H9 (cell line): ENCODE data around the gene ABCB11. TPM values are rescaled to one million over a fixed set of nuclear protein-coding genes. Genes with fewer than 3 reads are reported as not detected.

Experiments
- DNase-seq: peaks from one replicate; pipeline ENCODE4 v3.0.0-alpha.2; 2017
- H2AFZ ChIP-seq: one replicate; pipeline ENCODE4 v1.6.1; 2013; ENCODE audit warnings: mild to moderate bottlenecking, low read length, control low read depth, moderate library complexity
- H2AK5ac ChIP-seq: 2 replicates; pipeline ENCODE4 v1.6.1; 2013; ENCODE audit warnings: low read length, control low read depth, mixed read lengths; ENCODE audit not compliant: insufficient read length
- H2BK120ac ChIP-seq: one replicate; pipeline ENCODE4 v1.6.1; 2013; ENCODE audit warnings: low read depth, mild to moderate bottlenecking, low read length, control low read depth, inconsistent platforms; ENCODE audit not compliant: poor library complexity, severe bottlenecking
- H2BK12ac ChIP-seq: 2 replicates; pipeline ENCODE4 v1.6.1; 2013; ENCODE audit warnings: low read length, control low read depth, mixed read lengths, low read depth; ENCODE audit not compliant: insufficient read length
- H2BK15ac ChIP-seq: 2 replicates; pipeline ENCODE4 v1.6.1; 2013; ENCODE audit warnings: low read depth, low read length, control low read depth
- H2BK20ac ChIP-seq: one replicate; pipeline ENCODE4 v1.6.1; 2013; ENCODE audit warnings: low read depth, mild to moderate bottlenecking, low read length, control low read depth, inconsistent platforms; ENCODE audit not compliant: poor library complexity, severe bottlenecking
- H2BK5ac ChIP-seq: 2 replicates; pipeline ENCODE4 v1.6.1; 2013; ENCODE audit warnings: low read length, control low read depth, mixed read lengths; ENCODE audit not compliant: insufficient read length
- H3K14ac ChIP-seq: 2 replicates; pipeline ENCODE4 v1.6.1; 2013; ENCODE audit warnings: low read length, control low read depth; ENCODE audit not compliant: insufficient read depth
- H3K18ac ChIP-seq: 2 replicates; pipeline ENCODE4 v1.6.1; 2013; ENCODE audit warnings: low read depth, mild to moderate bottlenecking, mixed read lengths, low read length, control low read depth; ENCODE audit not compliant: insufficient read length
- H3K23ac ChIP-seq: 2 replicates; pipeline ENCODE4 v1.6.1; 2013; ENCODE audit warnings: low read length, control low read depth, mixed read lengths, low read depth; ENCODE audit not compliant: insufficient read length
- H3K23me2 ChIP-seq: 2 replicates; pipeline ENCODE4 v1.6.1; 2013; ENCODE audit warnings: low read depth, mild to moderate bottlenecking, mixed read lengths, low read length, control low read depth; ENCODE audit not compliant: insufficient read length, poor library complexity, severe bottlenecking
- H3K27ac ChIP-seq: 2 replicates; pipeline ENCODE4 v1.5.1; 2013; ENCODE audit warnings: low read length, control low read depth, mixed read lengths, low read depth; ENCODE audit not compliant: insufficient read length
- H3K27me3 ChIP-seq: 2 replicates; pipeline ENCODE4 v1.6.1; 2013; ENCODE audit warnings: low read length, control low read depth, inconsistent platforms; ENCODE audit not compliant: insufficient read depth
- H3K4ac ChIP-seq: 2 replicates; pipeline ENCODE4 v1.6.1; 2013; ENCODE audit warnings: low read depth, mild to moderate bottlenecking, control low read depth, inconsistent platforms, low read length, moderate library complexity
- H3K4me1 ChIP-seq: 2 replicates; pipeline ENCODE4 v1.6.1; 2013; ENCODE audit warnings: low read length, control low read depth, inconsistent platforms; ENCODE audit not compliant: insufficient read depth
- H3K4me2 ChIP-seq: 2 replicates; pipeline ENCODE4 v1.6.1; 2013; ENCODE audit warnings: low read length, control low read depth, mixed read lengths; ENCODE audit not compliant: insufficient read length, insufficient read depth
- H3K56ac ChIP-seq: 2 replicates; pipeline ENCODE4 v1.6.1; 2013; ENCODE audit warnings: low read depth, mild to moderate bottlenecking, mixed read lengths, low read length, control low read depth; ENCODE audit not compliant: insufficient read length
- H3K79me1 ChIP-seq: 2 replicates; pipeline ENCODE4 v1.6.1; 2013; ENCODE audit warnings: low read depth, mild to moderate bottlenecking, moderate library complexity, low read length, control low read depth, inconsistent platforms; ENCODE audit not compliant: insufficient read depth, poor library complexity, severe bottlenecking
- H3K79me2 ChIP-seq: 2 replicates; pipeline ENCODE4 v1.6.1; 2013; ENCODE audit warnings: low read length, control low read depth, inconsistent platforms; ENCODE audit not compliant: insufficient read depth
- H3K9ac ChIP-seq: 2 replicates; pipeline ENCODE4 v1.6.1; 2013; ENCODE audit warnings: low read length, control low read depth, mixed read lengths; ENCODE audit not compliant: insufficient read length; ENCODE audit errors: extremely low read depth
- H3K9me3 ChIP-seq: one replicate; pipeline ENCODE4 v1.6.1; 2013; ENCODE audit warnings: low read depth, low read length, inconsistent platforms; ENCODE audit not compliant: control insufficient read depth
- H3T11ph ChIP-seq: one replicate; pipeline ENCODE4 v1.6.1; 2013; ENCODE audit warnings: mild to moderate bottlenecking, low read length, control low read depth, inconsistent platforms
- H4K20me1 ChIP-seq: one replicate; pipeline ENCODE4 v1.6.1; 2013; ENCODE audit not compliant: control insufficient read depth, insufficient read length, insufficient read depth
- H4K5ac ChIP-seq: 2 replicates; pipeline ENCODE4 v1.6.1; 2013; ENCODE audit warnings: low read depth, mild to moderate bottlenecking, mixed read lengths, low read length, control low read depth; ENCODE audit not compliant: insufficient read length
- H4K8ac ChIP-seq: replicated peaks from 2 replicates; pipeline ENCODE4 v1.6.1; 2013; ENCODE audit warnings: low read length, control low read depth, mixed read lengths, low read depth; ENCODE audit not compliant: insufficient read length
- H4K91ac ChIP-seq: 2 replicates; pipeline ENCODE4 v1.6.1; 2013; ENCODE audit warnings: low read depth, mild to moderate bottlenecking, moderate library complexity, mixed read lengths, low read length, control low read depth; ENCODE audit not compliant: insufficient read length
- H3K27ac Mint-ChIP-seq, 3 experiments: 2 replicates in 2 of 3; 3 replicates in 1 of 3; pipeline ENCODE4 v1.8.0; 2020 to 2021; ENCODE audit warnings: mixed read lengths in 3 of 3, mild to moderate bottlenecking in 1 of 3, moderate library complexity in 1 of 3
- H3K27me3 Mint-ChIP-seq: 2 replicates; pipeline ENCODE4 v1.8.0; 2021; ENCODE audit warnings: low read depth, mild to moderate bottlenecking, moderate library complexity, mixed read lengths
- H3K36me3 Mint-ChIP-seq, 3 experiments: 2 replicates in 2 of 3; 3 replicates in 1 of 3; pipeline ENCODE4 v1.8.0; 2020 to 2021; ENCODE audit warnings: low read depth in 3 of 3, mixed read lengths in 3 of 3; ENCODE audit not compliant: insufficient read depth in 1 of 3
- H3K4me1 Mint-ChIP-seq, 2 experiments: 2 replicates each; pipeline ENCODE4 v1.8.0; 2020; ENCODE audit warnings: mixed read lengths in 2 of 2
- H3K4me3 Mint-ChIP-seq, 2 experiments: 2 replicates in 1 of 2; 3 replicates in 1 of 2; pipeline ENCODE4 v1.8.0; 2020 to 2021; ENCODE audit warnings: mild to moderate bottlenecking in 2 of 2, mixed read lengths in 2 of 2, moderate library complexity in 1 of 2
- H3K9me3 Mint-ChIP-seq, 2 experiments: 2 replicates in 1 of 2; 3 replicates in 1 of 2; pipeline ENCODE4 v1.8.0; 2020; ENCODE audit warnings: mild to moderate bottlenecking in 2 of 2, mixed read lengths in 2 of 2, moderate library complexity in 1 of 2
- WGBS: extraction: QIAGEN DNeasy Blood & Tissue Kit; methylation state at CpG from one replicate; pipeline ENCODE4 v1.1.7; 2013; ENCODE audit warnings: missing lambda C conversion rate, low lambda C conversion rate, mixed read lengths; ENCODE audit not compliant: insufficient read length; ENCODE audit errors: extremely low coverage; 5-methylcytosine and 5-hydroxymethylcytosine counted together
- total RNA-seq: library from RNA; stranded (reverse); gene quantifications from 2 replicates; pipeline ENCODE4 v1.2.1, GENCODE V29; 2021
- TF ChIP-seq, protein P1 (sequence below): fragments of 200-600 bp; sonication (generic); conservative IDR thresholded peaks from 3 replicates; pipeline ENCODE4 v1.8.0; 2021; ENCODE audit warnings: antibody characterized with exemption, mild to moderate bottlenecking

Gene ABCB11
- total RNA-seq, 1 experiment from 2014 or later: not detected

DNA sequence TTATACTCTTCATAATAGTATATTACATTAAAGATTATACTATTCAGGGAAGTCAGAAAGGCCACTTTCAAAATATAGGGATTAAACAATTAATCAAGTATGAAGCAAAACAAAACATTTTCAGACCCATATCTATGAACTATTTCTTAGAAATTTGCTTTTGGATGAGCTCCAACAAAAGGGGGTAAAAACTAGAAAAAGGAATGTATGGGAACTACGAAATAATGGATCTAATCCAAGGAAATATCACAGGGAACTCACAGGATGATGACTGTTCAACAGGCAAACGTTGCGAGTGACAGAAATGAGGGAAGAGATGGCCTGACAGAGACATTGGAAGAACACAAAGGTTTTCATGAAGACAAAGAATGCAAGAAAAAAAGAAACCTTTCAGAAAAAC lies 102.1 kb downstream of the ABCB11 start:
- no peak overlapping the region for H3T11ph ChIP-seq
- no peaks in the 10 kb centered on the region; a peak in 1 of 4 replicates for H3K4me1 Mint-ChIP-seq
- H4K8ac ChIP-seq: no peak overlapping the region
- no peak overlapping the region for H2BK120ac ChIP-seq
- H3K4me1 ChIP-seq: no peaks in the 10 kb centered on the region; the same call in 1 of the 2 replicates
- H3K9me3 ChIP-seq: no peaks in the 10 kb centered on the region
- DNase-seq: no peak
- no peak overlapping the region for H3K23ac ChIP-seq
- no peak overlapping the region for H4K91ac ChIP-seq
- peaks cover 0 to 5% of the 10 kb centered on the region in 2 experiments; a peak in 1 of 5 replicates for H3K9me3 Mint-ChIP-seq
- H3K36me3 Mint-ChIP-seq: peaks cover 0 to 4% (median 0%) of the 10 kb centered on the region in 3 experiments; a peak in 1 of 7 replicates
- H3K27me3 Mint-ChIP-seq: no peaks in the 10 kb centered on the region
- H2AFZ ChIP-seq: no peak overlapping the region
- H3K4me3 Mint-ChIP-seq: no peak overlapping the region
- H3K23me2 ChIP-seq: no peaks in the 10 kb centered on the region
- no peak overlapping the region for H3K56ac ChIP-seq
- H4K5ac ChIP-seq: no peak overlapping the region
- no peak overlapping the region for H3K9ac ChIP-seq
- no peak overlapping the region for H2BK15ac ChIP-seq
- no peaks in the 10 kb centered on the region for H3K79me1 ChIP-seq
- H2AK5ac ChIP-seq: no peak overlapping the region
- H4K20me1 ChIP-seq: no peaks in the 10 kb centered on the region
- no peak overlapping the region for H3K18ac ChIP-seq
- no peak overlapping the region for H3K4ac ChIP-seq
- no peak overlapping the region for H2BK5ac ChIP-seq
- no CpG with 5 or more reads among the region's 3 CpGs for WGBS
- no peak overlapping the region for H3K4me2 ChIP-seq
- no peak overlapping the region for H2BK20ac ChIP-seq
- TF ChIP-seq, protein P1, sequence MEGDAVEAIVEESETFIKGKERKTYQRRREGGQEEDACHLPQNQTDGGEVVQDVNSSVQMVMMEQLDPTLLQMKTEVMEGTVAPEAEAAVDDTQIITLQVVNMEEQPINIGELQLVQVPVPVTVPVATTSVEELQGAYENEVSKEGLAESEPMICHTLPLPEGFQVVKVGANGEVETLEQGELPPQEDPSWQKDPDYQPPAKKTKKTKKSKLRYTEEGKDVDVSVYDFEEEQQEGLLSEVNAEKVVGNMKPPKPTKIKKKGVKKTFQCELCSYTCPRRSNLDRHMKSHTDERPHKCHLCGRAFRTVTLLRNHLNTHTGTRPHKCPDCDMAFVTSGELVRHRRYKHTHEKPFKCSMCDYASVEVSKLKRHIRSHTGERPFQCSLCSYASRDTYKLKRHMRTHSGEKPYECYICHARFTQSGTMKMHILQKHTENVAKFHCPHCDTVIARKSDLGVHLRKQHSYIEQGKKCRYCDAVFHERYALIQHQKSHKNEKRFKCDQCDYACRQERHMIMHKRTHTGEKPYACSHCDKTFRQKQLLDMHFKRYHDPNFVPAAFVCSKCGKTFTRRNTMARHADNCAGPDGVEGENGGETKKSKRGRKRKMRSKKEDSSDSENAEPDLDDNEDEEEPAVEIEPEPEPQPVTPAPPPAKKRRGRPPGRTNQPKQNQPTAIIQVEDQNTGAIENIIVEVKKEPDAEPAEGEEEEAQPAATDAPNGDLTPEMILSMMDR: no peak
- no peaks in the 10 kb centered on the region for H3K79me2 ChIP-seq
- H3K27ac Mint-ChIP-seq: no peak overlapping the region
- no peak overlapping the region for H3K14ac ChIP-seq
- H3K27me3 ChIP-seq: no peaks in the 10 kb centered on the region
- H3K27ac ChIP-seq: no peak overlapping the region
- H2BK12ac ChIP-seq: no peak overlapping the region
